Left lung (tissue), 10 donors: ENCODE measurements around the gene NUDT16L1. TPM values are rescaled to one million over a fixed set of nuclear protein-coding genes. Genes with fewer than 3 reads are reported as not detected.

Experiments
- ATAC-seq: fragments of 200-7000 bp; cut with Tn5 transposase; one replicate; pipeline ENCODE4 v1.9.1; 2020; ENCODE audit warnings: moderate library complexity
- DNase-seq, 4 donors: peaks; one replicate each; pipeline ENCODE4 v3.0.0-alpha.2; 2013 to 2020
- H3K27ac ChIP-seq, 2 donors: fragments of 200-600 bp; sonication (generic) in 1 of 2; one replicate each; pipeline versions ENCODE4 v1.5.0 to v1.8.0; 2020 to 2021
- H3K27me3 ChIP-seq, 2 donors: fragments of 200-600 bp; sonication (generic) in 1 of 2; one replicate each; pipeline versions ENCODE4 v1.5.0 to v1.8.0; 2020 to 2021
- H3K36me3 ChIP-seq, 2 donors: fragments of 200-600 bp; sonication (generic) in 1 of 2; one replicate each; pipeline versions ENCODE4 v1.5.0 to v1.8.0; 2020 to 2021
- H3K4me1 ChIP-seq, 2 donors: fragments of 200-600 bp; one replicate each; pipeline ENCODE4 v1.8.0; 2021
- H3K4me3 ChIP-seq, 2 donors: fragments of 200-600 bp; sonication (generic) in 1 of 2; one replicate each; pipeline versions ENCODE4 v1.5.0 to v1.8.0; 2020 to 2021; ENCODE audit warnings: mild to moderate bottlenecking in 1 of 2
- H3K9me3 ChIP-seq, 2 donors: fragments of 200-600 bp; sonication (generic) in 1 of 2; one replicate each; pipeline versions ENCODE4 v1.5.0 to v1.8.0; 2020 to 2021
- intact Hi-C, 2 donors: fragments of 100-400 bp; cut with DNase I; formaldehyde crosslinking; loops; one replicate each; pipeline versions ENCODE4 v1.11.2 to v1.14.2; 2022
- polyA plus RNA-seq, 6 donors: library from polyadenylated mRNA; unstranded; fragments of 120-200 nt; gene quantifications; one replicate each; pipeline ENCODE4 v1.2.1, GENCODE V29; 2013; ENCODE audit not compliant: insufficient read length in 6 of 6
- total RNA-seq, 2 donors: library from RNA; stranded (reverse); fragmentation: NEBNext Ultra II Directional; extraction: Animal tissue kit (Norgen Biotek cat#: 25700); gene quantifications; one replicate each; pipeline ENCODE4 v1.2.1, GENCODE V29; 2021
- TF ChIP-seq, protein P1 (sequence below), 2 donors: fragments of 200-600 bp; sonication (generic) in 1 of 2; IDR thresholded peaks; one replicate each; pipeline versions ENCODE4 v1.5.0 to v1.8.0; 2021; ENCODE audit warnings: antibody characterized with exemption in 2 of 2
- donor health status: DM: no; HTN: yes; CAD: no.
- donor health status: DM: no; HTN: no; CAD: no.

The NUDT16L1 gene
- total and polyA plus RNA-seq, 8 donors, result 26.6 to 53.1 (median 35.1) TPM

- no peaks in the 10 kb centered on the region for H3K27me3 ChIP-seq
- H3K4me3 ChIP-seq, result no peak overlapping the region
Measured at GRCh38 chr16:4690946-4691665, 2.3 kb upstream of the NUDT16L1 start.

GRCh38 chr16:4691666-4692412, 1.5 kb upstream of the NUDT16L1 start:
- no peak overlapping the region for H3K4me3 ChIP-seq
- TF ChIP-seq, protein P1, sequence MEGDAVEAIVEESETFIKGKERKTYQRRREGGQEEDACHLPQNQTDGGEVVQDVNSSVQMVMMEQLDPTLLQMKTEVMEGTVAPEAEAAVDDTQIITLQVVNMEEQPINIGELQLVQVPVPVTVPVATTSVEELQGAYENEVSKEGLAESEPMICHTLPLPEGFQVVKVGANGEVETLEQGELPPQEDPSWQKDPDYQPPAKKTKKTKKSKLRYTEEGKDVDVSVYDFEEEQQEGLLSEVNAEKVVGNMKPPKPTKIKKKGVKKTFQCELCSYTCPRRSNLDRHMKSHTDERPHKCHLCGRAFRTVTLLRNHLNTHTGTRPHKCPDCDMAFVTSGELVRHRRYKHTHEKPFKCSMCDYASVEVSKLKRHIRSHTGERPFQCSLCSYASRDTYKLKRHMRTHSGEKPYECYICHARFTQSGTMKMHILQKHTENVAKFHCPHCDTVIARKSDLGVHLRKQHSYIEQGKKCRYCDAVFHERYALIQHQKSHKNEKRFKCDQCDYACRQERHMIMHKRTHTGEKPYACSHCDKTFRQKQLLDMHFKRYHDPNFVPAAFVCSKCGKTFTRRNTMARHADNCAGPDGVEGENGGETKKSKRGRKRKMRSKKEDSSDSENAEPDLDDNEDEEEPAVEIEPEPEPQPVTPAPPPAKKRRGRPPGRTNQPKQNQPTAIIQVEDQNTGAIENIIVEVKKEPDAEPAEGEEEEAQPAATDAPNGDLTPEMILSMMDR (IDR thresholded peaks at IDR 0.05), result no peak
- intact Hi-C loops, result no loop called here
- no peak for ATAC-seq
- peaks cover 0 to 56% of the 10 kb centered on the region in 2 donors for H3K36me3 ChIP-seq
- peak in 1 of 4 donors; percentile 72 for DNase-seq
- H3K9me3 ChIP-seq, result no peaks in the 10 kb centered on the region
- H3K27me3 ChIP-seq, result no peaks in the 10 kb centered on the region
- no peak overlapping the region for H3K27ac ChIP-seq
- peaks cover 12 to 39% of the 10 kb centered on the region in 2 donors for H3K4me1 ChIP-seq

More at GRCh38 chr16:4690946-4691665, 2.3 kb upstream of the NUDT16L1 start:
- Histone ChIP-seq H3K9me3 (no peaks in the 10 kb centered on the region), H3K36me3 (peaks cover 0 to 56% of the 10 kb centered on the region in 2 donors), H3K27ac (no peak overlapping the region), H3K4me1 (peaks cover 12 to 39% of the 10 kb centered on the region in 2 donors)
- DNase-seq, result peak in 1 of 4 donors; percentile 72
- no peak for ATAC-seq
- TF ChIP-seq, protein P1 (IDR thresholded peaks at IDR 0.05), result no peak
- intact Hi-C loops, result no loop called here

GRCh38 chr16:4692460-4693295, 684 bp upstream of the NUDT16L1 start:
- TF ChIP-seq, protein P1 (IDR thresholded peaks at IDR 0.05), result no peak
- intact Hi-C loops, result no loop called here
- ATAC-seq (peak; percentile 12), DNase-seq (peak in 1 of 4 donors; percentile 34)
- H3K27ac ChIP-seq, result peak overlapping the region; percentile 55 to 86
- peaks cover 0 to 58% of the 10 kb centered on the region in 2 donors for H3K36me3 ChIP-seq
- H3K4me1 ChIP-seq, result peaks cover 12 to 39% of the 10 kb centered on the region in 2 donors
- peak overlapping the region; percentile 57 to 99 for H3K4me3 ChIP-seq
- H3K9me3 ChIP-seq, result no peaks in the 10 kb centered on the region
- H3K27me3 ChIP-seq, result no peaks in the 10 kb centered on the region

- peaks cover 0 to 58% of the 10 kb centered on the region in 2 donors for H3K36me3 ChIP-seq
- H3K9me3 ChIP-seq, result no peaks in the 10 kb centered on the region
- H3K27ac ChIP-seq, result peak overlapping the region; percentile 65 to 86
- H3K27me3 ChIP-seq, result no peaks in the 10 kb centered on the region
- H3K4me3 ChIP-seq, result peak overlapping the region; percentile 89 to 99
- DNase-seq, result peak in 3 of 4 donors; percentile 10 to 85 (median 63)
- peaks cover 12 to 39% of the 10 kb centered on the region in 2 donors for H3K4me1 ChIP-seq
- intact Hi-C loops, result no loop called here
- peak; percentile 36 for ATAC-seq
- TF ChIP-seq, protein P1 (IDR thresholded peaks at IDR 0.05), result no peak
Measured at GRCh38 chr16:4693956-4694641, 737 bp downstream of the NUDT16L1 start.
